B cell (primary cell): ENCODE measurements around the gene PRKAG2. TPM values are rescaled to one million over a fixed set of nuclear protein-coding genes. Genes with fewer than 3 reads are reported as not detected.

ENCODE experiments used
- ATAC-seq: fragments of 200-7000 bp; cut with Tn5 transposase; one replicate; pipeline ENCODE4 v1.10.0; 2021; ENCODE audit warnings: low read depth, mild to moderate bottlenecking, moderate number of reproducible peaks, moderate library complexity
- CTCF ChIA-PET: fragments of 350-600 bp; sonication (Branson Sonifier 250); formaldehyde crosslinking; loops from one replicate; lab custom pipeline; 2021; ENCODE audit warnings: antibody characterized with exemption, inconsistent platforms; lab: Charles Lee
- POLR2A ChIA-PET: fragments of 350-600 bp; sonication (Branson Sonifier 250); formaldehyde crosslinking; loops from one replicate; lab custom pipeline; 2021; ENCODE audit warnings: antibody characterized with exemption; lab: Charles Lee
- DNase-seq: peaks from one replicate; pipeline ENCODE4 v3.0.0; 2013
- H2AFZ ChIP-seq: 2 replicates; pipeline ENCODE4 v1.6.1; 2012; ENCODE audit warnings: mild to moderate bottlenecking, low read depth, low read length; ENCODE audit not compliant: insufficient read depth, poor library complexity, severe bottlenecking
- H3K27ac ChIP-seq, 2 donors: 1 replicate in 1 of 2; 2 replicates in 1 of 2; pipeline ENCODE4 v1.5.1; 2012 to 2013; ENCODE audit warnings: low read length in 2 of 2, mild to moderate bottlenecking in 2 of 2, moderate library complexity in 1 of 2
- H3K27me3 ChIP-seq, 4 experiments: fragments of 200-600 bp in 1 of 4; sonication (generic) in 1 of 4; replicated peaks in 1 of 4; 1 replicate in 2 of 4; 2 replicates in 2 of 4; pipeline versions ENCODE4 v1.6.1 to v1.7.0; 2013 to 2016; ENCODE audit warnings: low read length in 3 of 4, mild to moderate bottlenecking in 2 of 4, mixed read lengths in 1 of 4, moderate library complexity in 1 of 4; ENCODE audit not compliant: insufficient read depth in 4 of 4, control insufficient read depth in 3 of 4; ENCODE audit errors: control extremely low read depth in 1 of 4
- H3K36me3 ChIP-seq, 2 experiments: replicated peaks in 1 of 2; 1 replicate in 1 of 2; 2 replicates in 1 of 2; pipeline versions ENCODE4 v1.6.1 to v1.7.1; 2013; ENCODE audit warnings: low read length in 1 of 2; ENCODE audit not compliant: insufficient read depth in 2 of 2, control insufficient read depth in 1 of 2; ENCODE audit errors: control extremely low read depth in 1 of 2, extremely low read depth in 1 of 2
- H3K4me1 ChIP-seq, 2 donors: fragments of 200-600 bp in 1 of 2; sonication (generic) in 1 of 2; 1 replicate in 1 of 2; 2 replicates in 1 of 2; pipeline versions ENCODE4 v1.5.1 to v1.6.1; 2013 to 2017; ENCODE audit warnings: low read length in 2 of 2; ENCODE audit not compliant: control insufficient read depth in 2 of 2, insufficient read depth in 2 of 2
- H3K4me2 ChIP-seq: replicated peaks from 2 replicates; pipeline ENCODE3; 2012; ENCODE audit warnings: mild to moderate bottlenecking, low read depth, low read length; ENCODE audit not compliant: poor library complexity, severe bottlenecking
- H3K4me3 ChIP-seq, 5 experiments: fragments of 200-600 bp in 1 of 5; sonication (generic) in 1 of 5; 1 replicate in 3 of 5; 2 replicates in 2 of 5; pipeline versions ENCODE4 v1.5.1 to v1.7.0; 2011 to 2016; ENCODE audit warnings: low read length in 4 of 5, mild to moderate bottlenecking in 4 of 5, low read depth in 2 of 5, control low read depth in 1 of 5, moderate library complexity in 1 of 5; ENCODE audit not compliant: insufficient read depth in 1 of 5; ENCODE audit errors: control extremely low read depth in 1 of 5, extremely low read depth in 1 of 5
- H3K79me2 ChIP-seq: fragments of 200-600 bp; sonication (generic); one replicate; pipeline ENCODE4 v1.6.0; 2016; ENCODE audit warnings: low read length; ENCODE audit not compliant: control insufficient read depth, insufficient read depth
- H3K9ac ChIP-seq: fragments of 200-600 bp; sonication (generic); 2 replicates; pipeline ENCODE4 v1.6.1; 2017; ENCODE audit warnings: mild to moderate bottlenecking, low read length, moderate library complexity
- H3K9me3 ChIP-seq, 3 donors: one replicate each; pipeline versions ENCODE4 v1.6.1 to v1.7.1; 2013; ENCODE audit warnings: low read length in 2 of 3; ENCODE audit not compliant: control insufficient read depth in 2 of 3, insufficient read depth in 1 of 3; ENCODE audit errors: control extremely low read depth in 1 of 3
- H4K20me1 ChIP-seq: 2 replicates; pipeline ENCODE4 v1.6.0; 2012; ENCODE audit warnings: mild to moderate bottlenecking, low read length; ENCODE audit not compliant: insufficient read depth, control insufficient read depth, poor library complexity, severe bottlenecking
- H3K27ac Mint-ChIP-seq: one replicate; pipeline ENCODE4 v1.8.0; 2021; ENCODE audit warnings: mixed read lengths
- H3K27me3 Mint-ChIP-seq: one replicate; pipeline ENCODE4 v1.8.0; 2021; ENCODE audit warnings: mixed read lengths
- H3K4me1 Mint-ChIP-seq: one replicate; pipeline ENCODE4 v1.8.0; 2021; ENCODE audit warnings: mixed read lengths
- H3K4me3 Mint-ChIP-seq: one replicate; pipeline ENCODE4 v1.8.0; 2021; ENCODE audit warnings: mixed read lengths
- H3K9me3 Mint-ChIP-seq: one replicate; pipeline ENCODE4 v1.8.0; 2022; ENCODE audit warnings: mixed read lengths; ENCODE audit not compliant: insufficient read depth
- CTCF ChIP-seq: fragments of 200-600 bp; IDR thresholded peaks from one replicate; pipeline ENCODE4 v1.8.0; 2022; ENCODE audit warnings: antibody characterized with exemption, mild to moderate bottlenecking
- EZH2 ChIP-seq: IDR thresholded peaks from 2 replicates; pipeline ENCODE4 v1.6.1; 2012; ENCODE audit warnings: borderline replicate concordance, low read depth, mild to moderate bottlenecking, moderate library complexity, low read length; ENCODE audit not compliant: insufficient read depth, poor library complexity, severe bottlenecking
- WGBS: methylation state at CpG from one replicate; pipeline ENCODE4 v1.1.5; 2013; ENCODE audit warnings: missing lambda C conversion rate; ENCODE audit not compliant: insufficient coverage; 5-methylcytosine and 5-hydroxymethylcytosine counted together
- intact Hi-C: fragments of 100-400 bp; cut with micrococcal nuclease; formaldehyde crosslinking; loops from one replicate; pipeline ENCODE4 v1.10.0; 2022
- polyA plus RNA-seq: library from polyadenylated mRNA; depleted of rRNA; stranded (reverse); fragments of >200 nt; gene quantifications from 2 replicates; pipeline ENCODE4 v1.2.3, GENCODE V29; 2012
- total RNA-seq, 2 donors: library from RNA; stranded (reverse); fragments of 120-200 nt in 1 of 2; gene quantifications; 1 replicate in 1 of 2; 2 replicates in 1 of 2; pipeline versions ENCODE4 v1.2.3 to v1.2.4, GENCODE V29; 2013 to 2022

PRKAG2 gene
- total and polyA plus RNA-seq, 2 donors (not counting 1 experiment from before 2014, with no cell fraction given), result 22.1 to 56.3 TPM

- H2AFZ ChIP-seq, result no peak overlapping the region
- no peak overlapping the region for H3K27ac ChIP-seq
- no peak for ATAC-seq
- no peaks in the 10 kb centered on the region for H3K79me2 ChIP-seq
- DNase-seq, result no peak
- H3K9me3 Mint-ChIP-seq, result no peaks in the 10 kb centered on the region
- H3K4me3 ChIP-seq, result no peak overlapping the region
- H3K27me3 Mint-ChIP-seq, result no peaks in the 10 kb centered on the region
- WGBS, result 94% methylated on average over 12 of the region's 14 CpGs
- peaks cover 0 to 3% of the 10 kb centered on the region in 2 donors for H3K4me1 ChIP-seq
- peaks cover 27% of the 10 kb centered on the region for H3K4me1 Mint-ChIP-seq
- ChIA-PET CTCF (no interaction called here), POLR2A (no interaction called here)
- H3K9me3 ChIP-seq, result peaks cover 0 to 4% (median 0%) of the 10 kb centered on the region in 3 donors
- no peaks in the 10 kb centered on the region for H3K27me3 ChIP-seq
- H3K27ac Mint-ChIP-seq, result peak overlapping the region; percentile 6
- intact Hi-C loops, result no loop called here
- H3K4me2 ChIP-seq, result no peak overlapping the region
- H3K36me3 ChIP-seq, result peaks cover 0 to 3% of the 10 kb centered on the region in 2 experiments
- TF ChIP-seq CTCF, result no peak
- TF ChIP-seq EZH2, result no peak
- H3K9ac ChIP-seq, result no peak overlapping the region
- peaks cover 10% of the 10 kb centered on the region for H4K20me1 ChIP-seq
- no peak overlapping the region for H3K4me3 Mint-ChIP-seq
Measured at GRCh38 chr7:151709141-151710038, 167.5 kb downstream of the PRKAG2 start.

GRCh38 chr7:151708610-151709009 is 168.3 kb downstream of the PRKAG2 start:
- no peak overlapping the region for H3K9ac ChIP-seq
- H3K4me1 ChIP-seq, result peaks cover 0 to 1% of the 10 kb centered on the region in 2 donors
- no peak overlapping the region for H3K4me2 ChIP-seq
- H3K9me3 ChIP-seq, result peaks cover 0 to 4% (median 0%) of the 10 kb centered on the region in 3 donors
- Mint-ChIP-seq H3K9me3 (no peaks in the 10 kb centered on the region), H3K27me3 (no peaks in the 10 kb centered on the region), H3K27ac (no peak overlapping the region), H3K4me1 (peaks cover 21% of the 10 kb centered on the region), H3K4me3 (no peak overlapping the region)
- WGBS, result 90% methylated on average over 8 of the region's 8 CpGs
- no peak overlapping the region for H2AFZ ChIP-seq
- TF ChIP-seq CTCF (no peak), EZH2 (no peak)
- no peak for DNase-seq
- ChIA-PET CTCF (no interaction called here), POLR2A (no interaction called here)
- H3K4me3 ChIP-seq, result no peak overlapping the region
- ATAC-seq, result no peak
- no peaks in the 10 kb centered on the region for H3K27me3 ChIP-seq
- H3K79me2 ChIP-seq, result no peaks in the 10 kb centered on the region
- intact Hi-C loops, result no loop called here
- H3K27ac ChIP-seq, result no peak overlapping the region
- H4K20me1 ChIP-seq, result peaks cover 10% of the 10 kb centered on the region
- peaks cover 0 to 3% of the 10 kb centered on the region in 2 experiments for H3K36me3 ChIP-seq
